H1 (cell line): ENCODE measurements around the gene RADIL. TPM values are rescaled to one million over a fixed set of nuclear protein-coding genes. Genes with fewer than 3 reads are reported as not detected.

Experiments
- CEBPB ChIP-seq: IDR thresholded peaks from 2 replicates; pipeline ENCODE4 v1.6.1; 2012; ENCODE audit warnings: low read depth, low read length
- CHD7 ChIP-seq: fragments of 300-600 bp; sonication (generic); IDR thresholded peaks from 2 replicates; pipeline ENCODE4 v1.7.1; 2012; ENCODE audit warnings: low read length, moderate library complexity, mild to moderate bottlenecking, inconsistent platforms; ENCODE audit not compliant: insufficient replicate concordance
- CREB1 ChIP-seq: IDR thresholded peaks from 2 replicates; pipeline ENCODE4 v1.6.1; 2012; ENCODE audit warnings: inconsistent platforms
- EZH2 ChIP-seq: fragments of 200-600 bp; sonication (generic); IDR thresholded peaks from 2 replicates; pipeline ENCODE4 v1.7.1; 2012; ENCODE audit warnings: low read depth, mild to moderate bottlenecking, moderate library complexity, low read length, inconsistent platforms; ENCODE audit not compliant: severe bottlenecking
- KDM1A ChIP-seq: fragments of 200-600, 300-600 bp; sonication (generic); IDR thresholded peaks from 2 replicates; pipeline ENCODE4 v1.7.1; 2016; ENCODE audit warnings: mild to moderate bottlenecking, low read length, borderline replicate concordance
- KDM4A ChIP-seq: IDR thresholded peaks from one replicate; pipeline ENCODE4 v1.7.1; 2012; ENCODE audit warnings: low read depth, mild to moderate bottlenecking, moderate library complexity, low read length, inconsistent platforms; ENCODE audit not compliant: severe bottlenecking
- RFX5 ChIP-seq: IDR thresholded peaks from 2 replicates; pipeline ENCODE4 v1.6.1; 2011; ENCODE audit warnings: low read depth, low read length, improper control_type of control experiment, borderline replicate concordance
- TAF7 ChIP-seq: optimal IDR thresholded peaks from 2 replicates; pipeline ENCODE3; 2011; ENCODE audit warnings: low read depth, mild to moderate bottlenecking, inconsistent platforms, low read length, moderate library complexity, borderline replicate concordance
- TBP ChIP-seq: IDR thresholded peaks from 2 replicates; pipeline ENCODE4 v1.6.1; 2011; ENCODE audit warnings: low read depth, low read length, improper control_type of control experiment
- TCF12 ChIP-seq: IDR thresholded peaks from 2 replicates; pipeline ENCODE4 v1.6.1; 2011; ENCODE audit warnings: low read depth, mild to moderate bottlenecking, low read length
- polyA plus RNA-seq, 7 experiments: library from polyadenylated mRNA; depleted of rRNA in 3 of 7; stranded (reverse) in 5 of 7; unstranded in 2 of 7; fragments of >200 nt in 5 of 7; fragments of 200-250 nt in 2 of 7; gene quantifications; 1 replicate in 5 of 7; 2 replicates in 1 of 7; 4 replicates in 1 of 7; pipeline versions ENCODE4 v1.2.1 to v1.2.3, GENCODE V29; 2011 to 2013; ENCODE audit warnings: missing spikeins in 2 of 7, mixed read lengths in 2 of 7
- total RNA-seq: library from RNA; stranded (reverse); fragmentation: NEBNext Ultra II Directional; extraction: Animal tissue kit (Norgen Biotek cat#: 25700); gene quantifications from 2 replicates; pipeline ENCODE4 v1.2.1, GENCODE V29; 2021

Gene RADIL
- total and polyA plus RNA-seq, 2 of the 8 experiments (the other 6 are each of a cell fraction or from before 2014, with no cell fraction given): 5.0 to 5.4 TPM

GRCh38 chr7:4779118-4779517, 104.4 kb downstream of the RADIL start (continued):
- TF ChIP-seq CHD7 (no peak), TCF12 (no peak), RFX5 (no peak), KDM4A (no peak), TAF7 (no peak), CEBPB (no peak), TBP (no peak), KDM1A (no peak), CREB1 (no peak), EZH2 (no peak)
